GM21447 (cell line): ENCODE measurements around the gene CPPED1.

ENCODE experiments used
- ATAC-seq: cut with Tn5 transposase; IDR thresholded peaks from one replicate; pipeline ENCODE4 v1.9.1; 2021; ENCODE audit not compliant: unreplicated experiment

Gene CPPED1

DNA sequence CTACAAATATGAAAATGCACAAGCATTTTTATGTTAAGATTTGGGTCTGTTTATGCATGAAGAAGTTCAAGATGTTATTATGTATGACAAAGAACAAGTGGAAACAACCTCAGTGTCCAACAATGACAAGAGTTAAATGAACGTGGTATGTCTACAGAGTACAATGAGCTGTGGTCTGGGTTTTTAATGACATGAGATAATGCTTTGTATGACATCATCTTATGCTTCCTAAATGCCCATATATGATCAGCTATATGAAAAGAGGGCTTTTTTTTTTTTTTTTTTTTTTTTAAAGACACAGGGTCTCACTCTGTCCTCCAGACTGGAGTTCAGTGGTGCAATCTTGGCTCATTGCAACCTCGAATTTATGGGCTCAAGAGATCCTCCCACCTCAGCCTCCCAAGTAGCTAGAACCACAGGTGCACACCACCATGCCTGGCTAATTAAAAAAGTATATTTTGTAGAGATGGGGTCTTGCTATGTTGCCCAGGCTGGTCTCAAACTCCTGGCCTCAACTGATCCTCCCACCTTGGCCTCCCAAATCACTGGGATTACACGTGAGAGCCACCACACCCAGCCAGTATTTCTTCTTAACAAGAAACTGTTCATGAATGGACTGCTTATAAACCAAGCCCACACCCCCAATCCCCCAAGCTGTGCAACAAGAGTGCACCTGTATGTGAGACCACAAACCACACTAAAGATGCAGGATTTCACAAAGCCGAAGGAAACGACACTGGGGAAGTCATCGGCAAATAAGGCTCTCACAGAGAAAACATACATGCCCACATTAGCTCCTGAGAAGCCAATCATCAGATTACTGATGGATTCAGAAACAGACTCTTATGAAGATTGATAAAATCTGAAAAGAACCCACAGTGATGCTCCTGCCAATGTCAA is 114.5 kb downstream of the CPPED1 start:
- ATAC-seq = no peak

GRCh38 chr16:12685806-12686205 is 117.9 kb downstream of the CPPED1 start:
- no peak for ATAC-seq

DNA sequence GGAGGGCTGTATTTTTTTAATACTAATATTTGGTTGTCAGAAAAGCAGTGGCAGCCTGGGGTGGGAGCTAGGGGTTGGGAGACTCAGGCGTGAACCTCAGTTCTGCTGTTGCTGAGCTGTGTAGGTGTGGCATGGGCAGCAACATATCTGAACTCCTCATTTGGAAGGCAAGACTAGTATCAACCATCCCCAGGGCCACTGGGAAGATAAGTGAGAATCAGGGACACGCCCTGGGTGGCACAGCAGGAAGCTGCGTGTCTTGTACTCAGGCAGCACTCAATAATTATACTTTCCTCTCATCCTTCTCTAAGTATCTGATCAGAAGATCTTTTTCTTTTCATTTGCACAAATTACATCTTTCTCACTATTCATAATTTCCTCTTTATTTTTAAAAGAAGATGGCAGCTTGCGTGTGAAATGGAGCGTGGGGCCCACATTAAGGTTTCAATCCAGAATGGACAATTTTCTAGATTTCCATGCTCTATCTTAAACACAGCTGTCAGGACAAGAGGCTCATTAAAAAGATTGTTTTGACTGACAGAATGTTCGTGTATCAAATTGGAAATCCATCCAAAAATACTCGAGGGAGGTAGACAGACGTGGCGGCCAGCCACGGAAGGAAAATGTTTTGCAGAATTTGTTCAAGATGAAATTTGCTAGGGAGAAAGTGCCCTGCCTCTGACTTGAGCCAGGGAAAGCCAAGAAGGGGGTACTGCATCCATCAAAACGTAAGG is 121.1 kb downstream of the CPPED1 start:
- no peak for ATAC-seq

DNA sequence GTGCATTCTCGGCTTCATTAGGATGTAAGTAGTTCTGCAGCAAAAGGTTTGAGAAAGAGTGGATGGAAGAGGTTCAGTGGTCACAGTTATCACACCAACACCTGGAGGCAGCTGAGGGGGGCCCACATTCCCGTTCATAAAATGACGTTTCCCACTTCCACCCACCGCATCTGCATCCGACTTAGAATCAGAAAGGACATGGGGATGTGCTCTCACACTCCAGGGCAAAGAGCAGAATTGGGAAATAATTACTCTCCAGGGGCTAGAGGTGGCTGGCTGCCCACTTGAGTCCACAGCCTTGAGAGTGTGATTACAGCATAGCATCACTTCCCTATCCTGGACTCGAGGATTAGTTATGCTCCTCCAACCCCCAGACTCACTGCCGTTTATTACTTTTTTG is 122.0 kb downstream of the CPPED1 start:
- ATAC-seq = no peak

- ATAC-seq = no peak
These were observed 123.2 kb downstream of the CPPED1 start for GRCh38 chr16:12680531-12680930.

DNA sequence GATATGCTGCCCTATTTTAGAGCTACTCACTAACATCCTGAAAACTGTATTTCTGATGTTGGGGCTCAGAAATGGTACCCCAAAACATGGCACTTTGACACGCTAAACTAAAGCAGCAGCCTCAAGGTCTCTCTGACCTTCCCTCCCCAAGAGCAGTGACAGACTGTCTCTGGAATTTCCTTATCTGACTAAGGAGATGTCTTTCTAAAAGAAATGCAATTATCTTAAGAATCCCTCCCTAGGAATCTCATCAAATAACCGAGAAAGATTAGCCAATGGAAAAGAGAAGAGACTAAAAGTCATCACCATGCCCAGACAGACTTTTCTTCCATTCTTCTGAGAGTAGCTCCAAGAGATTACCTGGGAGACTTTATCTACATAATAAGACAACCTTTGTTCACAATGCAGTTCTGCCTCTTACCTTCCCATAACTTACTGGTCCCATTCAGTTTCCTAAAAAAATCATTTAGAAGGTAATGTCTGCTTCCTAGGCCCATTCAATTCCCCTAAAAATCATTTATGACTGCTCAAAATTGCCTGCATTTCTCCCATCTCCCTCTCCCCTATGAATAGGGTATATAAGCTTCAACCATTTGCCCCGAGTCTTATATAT is 123.9 kb downstream of the CPPED1 start:
- no peak for ATAC-seq

DNA sequence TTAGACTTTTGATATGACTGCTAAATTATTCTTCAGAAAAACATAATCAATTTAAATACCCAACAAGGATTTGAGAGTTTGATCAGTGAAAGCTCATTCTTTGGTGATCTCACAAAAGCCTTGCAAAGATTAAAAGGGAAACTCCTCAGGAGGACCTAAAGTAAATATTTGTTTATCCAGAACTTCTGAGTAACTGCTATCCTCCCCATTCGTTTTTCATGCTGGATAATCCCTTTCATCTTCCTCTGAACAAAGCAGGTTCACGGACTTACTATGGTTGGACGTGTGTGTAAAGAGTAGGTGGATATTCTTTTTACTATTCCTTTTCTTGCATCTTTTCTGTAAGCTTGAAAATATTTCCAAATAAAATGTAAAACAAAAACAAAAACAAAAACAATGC is 124.7 kb downstream of the CPPED1 start:
- no peak for ATAC-seq

- ATAC-seq = no peak
These were observed 126.2 kb downstream of the CPPED1 start for GRCh38 chr16:12677502-12677901.

DNA sequence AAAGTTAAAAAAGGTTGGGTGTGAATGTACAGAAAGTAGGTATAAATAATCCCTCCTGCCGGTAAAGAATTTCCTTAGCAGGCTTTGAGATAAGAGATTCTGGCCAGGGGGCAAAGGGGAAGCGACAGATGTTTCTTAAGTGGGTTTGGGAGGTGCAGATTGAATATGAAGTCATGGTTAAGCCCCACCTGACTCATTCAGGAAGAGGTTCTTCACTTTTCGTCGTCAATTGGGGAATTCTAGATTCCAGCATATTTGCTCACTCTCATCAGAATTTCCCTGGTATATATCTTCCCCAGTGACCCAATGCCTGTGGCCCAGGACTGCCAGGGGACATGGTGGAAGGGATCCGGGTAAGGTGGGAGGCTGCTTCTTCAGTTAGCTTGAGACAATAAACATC is 127.8 kb downstream of the CPPED1 start:
- no peak for ATAC-seq

DNA sequence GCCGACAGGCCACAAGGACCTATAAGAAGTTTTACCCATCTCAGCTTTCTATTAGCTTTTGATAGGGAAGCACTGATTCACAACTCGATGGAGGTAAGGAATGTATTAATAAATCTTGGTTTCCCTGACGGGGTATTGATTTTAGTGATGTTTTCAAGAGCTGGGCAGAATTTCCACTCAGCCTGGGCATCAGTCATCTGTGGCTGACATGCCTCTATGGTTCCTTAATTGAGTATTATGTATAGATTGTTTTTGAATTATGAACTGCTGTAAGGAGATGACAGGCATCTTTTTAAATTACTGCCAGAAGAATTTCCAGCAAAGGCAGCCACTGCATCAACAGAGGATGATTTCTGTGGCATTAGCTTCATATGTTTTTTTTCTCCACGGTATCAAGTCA is 128.6 kb downstream of the CPPED1 start:
- ATAC-seq = no peak

DNA sequence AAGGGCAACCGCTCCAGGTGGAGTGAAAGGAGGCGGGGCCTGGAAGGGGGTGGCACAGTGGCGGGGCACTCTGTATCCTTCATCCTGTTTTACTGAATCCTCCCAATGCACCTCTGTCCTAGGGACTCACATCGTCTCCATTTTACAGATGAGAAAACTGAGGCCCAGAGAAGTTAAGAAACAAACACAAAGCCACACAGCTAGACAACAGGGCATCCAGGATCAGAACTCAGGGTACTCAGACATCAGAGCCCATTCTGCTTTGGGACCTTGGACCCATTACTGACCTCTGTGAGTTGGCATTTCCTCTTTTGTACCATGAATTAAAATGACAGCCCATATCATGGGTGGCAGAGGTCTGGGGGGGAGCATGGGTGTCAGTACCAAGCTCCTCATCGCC is 129.2 kb downstream of the CPPED1 start:
- ATAC-seq = no peak

GRCh38 chr16:12674071-12674470 is 129.6 kb downstream of the CPPED1 start:
- no peak for ATAC-seq

DNA sequence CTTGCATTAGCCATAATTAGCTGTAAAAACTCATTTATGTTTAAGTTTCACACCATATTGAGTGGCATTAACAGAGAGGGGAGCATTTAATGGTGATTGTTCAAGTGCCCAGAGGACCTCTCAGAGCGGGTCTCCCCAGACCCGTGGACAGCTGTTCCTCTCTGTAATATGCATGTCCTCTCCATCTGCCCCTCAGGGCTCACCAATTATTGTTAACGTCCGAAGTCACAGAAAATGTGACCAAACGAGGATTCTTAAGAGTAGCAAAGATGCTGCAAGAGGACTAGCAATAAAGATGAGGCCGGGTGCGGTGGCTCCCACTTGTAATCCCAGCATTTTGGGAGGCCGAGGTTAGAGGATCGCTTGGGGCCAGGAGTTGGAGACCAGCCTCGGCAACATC is 130.2 kb downstream of the CPPED1 start:
- no peak for ATAC-seq

GRCh38 chr16:12672986-12673385 is 130.7 kb downstream of the CPPED1 start:
- ATAC-seq = no peak

- no peak for ATAC-seq
These were observed 133.8 kb downstream of the CPPED1 start for GRCh38 chr16:12669908-12670307.

DNA sequence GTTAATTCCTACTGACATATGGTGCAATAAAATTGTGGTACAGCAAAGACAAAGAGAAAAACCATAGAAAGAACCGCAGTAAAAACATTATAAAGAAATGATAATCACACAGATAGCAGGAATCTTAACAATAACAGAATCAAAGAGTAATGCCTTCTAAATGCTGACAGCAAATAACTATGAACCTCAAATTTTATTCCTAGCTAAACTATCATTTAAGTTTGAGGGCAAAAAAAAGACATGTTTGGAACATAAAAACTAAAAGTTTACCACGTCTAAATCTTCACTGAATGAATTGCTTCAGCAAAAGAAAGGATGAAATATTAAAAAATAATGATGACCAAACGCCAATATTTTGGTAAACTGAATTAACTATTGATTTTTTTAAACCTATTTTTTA is 135.8 kb downstream of the CPPED1 start:
- no peak for ATAC-seq

DNA sequence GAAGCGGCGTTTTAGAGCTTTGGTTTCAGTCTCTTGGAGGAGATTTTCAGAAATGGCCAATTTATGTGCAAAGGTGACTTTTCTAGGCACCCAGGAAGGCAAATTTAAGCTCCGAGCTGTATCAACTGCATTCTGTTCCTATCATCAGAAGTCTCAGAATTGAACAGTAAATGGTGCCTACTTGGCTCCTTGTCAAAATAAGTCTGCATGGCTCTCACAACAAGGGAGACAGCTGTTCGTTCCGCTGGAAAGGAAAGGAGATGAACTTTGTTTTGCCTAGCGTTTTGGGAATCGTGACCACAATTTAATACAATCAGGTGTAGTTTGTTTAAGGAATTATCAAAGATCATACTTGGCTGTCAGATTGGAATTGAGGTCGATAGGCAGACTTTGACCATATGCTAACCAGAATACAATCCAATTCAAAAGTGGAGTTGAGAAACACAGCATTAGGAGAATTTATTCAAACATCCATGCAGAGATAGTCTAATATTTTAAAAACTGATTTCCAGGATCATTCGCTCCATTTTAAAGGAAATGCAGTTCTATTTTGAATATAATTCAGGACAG is 139.4 kb downstream of the CPPED1 start:
- no peak for ATAC-seq

DNA sequence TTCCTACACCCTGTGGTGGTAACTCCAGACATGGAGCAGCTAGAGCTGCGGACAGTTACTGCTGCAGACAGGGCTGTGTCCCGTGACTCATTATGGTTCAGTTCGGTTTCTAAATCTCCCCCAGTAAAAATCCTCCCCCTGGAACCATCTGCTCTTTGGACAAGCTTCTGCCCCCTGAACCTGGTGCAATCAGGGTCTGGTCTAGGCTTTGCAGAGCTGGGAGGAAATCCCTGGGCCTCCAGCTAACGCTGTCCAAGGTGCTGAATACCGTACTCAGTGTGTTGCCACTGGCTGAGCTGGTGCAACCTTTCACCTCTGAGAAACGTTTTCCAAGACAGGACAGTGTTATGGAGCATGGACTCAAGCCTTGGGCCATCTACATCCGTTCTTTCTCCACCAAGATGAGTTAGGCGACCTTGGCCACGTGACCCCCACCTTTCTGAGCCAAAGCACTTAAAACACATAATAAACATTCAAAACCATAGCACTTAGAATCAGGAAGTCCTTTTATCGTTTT is 142.0 kb downstream of the CPPED1 start:
- no peak for ATAC-seq

DNA sequence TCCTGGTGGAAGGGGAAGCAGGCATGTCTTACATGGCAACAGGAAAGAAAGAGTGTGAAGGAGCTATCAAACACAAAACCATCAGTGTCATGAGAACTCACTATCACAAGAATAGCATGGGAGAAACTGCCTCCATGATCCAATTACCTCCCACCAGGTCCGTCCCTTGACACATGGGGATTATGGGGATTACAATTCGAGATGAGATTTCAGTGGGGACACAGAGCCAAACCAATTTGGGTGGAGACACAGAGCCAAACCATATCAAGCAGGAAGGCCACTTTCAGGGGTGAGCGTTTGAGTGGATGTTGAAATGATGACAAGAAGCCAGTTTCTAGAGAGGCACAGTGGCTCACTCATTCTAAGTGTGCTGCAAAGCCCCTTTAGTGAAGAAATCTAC is 143.8 kb downstream of the CPPED1 start:
- no peak for ATAC-seq

- ATAC-seq = no peak
These were observed 145.2 kb downstream of the CPPED1 start for GRCh38 chr16:12658506-12658905.

DNA sequence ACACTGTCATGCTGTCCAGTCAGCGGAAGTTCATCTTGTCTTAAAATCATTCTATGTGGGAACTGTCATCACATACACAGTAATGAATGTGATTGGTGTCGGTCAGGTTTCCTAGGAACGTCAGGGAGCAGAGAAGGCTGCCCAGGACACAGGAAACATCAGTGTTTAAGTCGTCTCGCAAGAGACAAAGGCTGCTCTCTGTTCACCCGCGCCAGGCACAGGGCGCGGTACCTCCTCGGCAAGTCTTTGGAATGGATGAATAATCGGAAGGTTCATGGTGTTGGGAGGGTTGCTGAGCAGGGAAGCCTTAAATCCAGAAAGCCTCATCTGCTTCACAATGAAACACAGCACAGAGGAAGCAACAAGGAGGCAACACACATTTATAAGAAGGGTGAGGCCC is 148.2 kb downstream of the CPPED1 start:
- ATAC-seq = no peak
